HG03442 (cell line): ENCODE data around the gene USP53.
"Not testable (repeated sequence)": the region's sequence is repeated elsewhere in the genome, so short reads cannot be mapped to it uniquely, and the experiment has no call there.

Experiments
- ATAC-seq: cut with Tn5 transposase; IDR thresholded peaks from one replicate; pipeline ENCODE4 v1.9.1; 2021; ENCODE audit warnings: mild to moderate bottlenecking, moderate library complexity; ENCODE audit not compliant: unreplicated experiment

USP53 gene

GRCh38 chr4:119212234-119212963 lies at the start of gene USP53:
Gene USP53, plus strand, starts transcription at chr4:119212713. Its CDS starts 27,047 bp downstream, at chr4:119239760.
- ATAC-seq: peak; percentile 86

- no peak for ATAC-seq
Observed at GRCh38 chr4:119165767-119166166, 46.7 kb upstream of the USP53 start.

- ATAC-seq: no peak
Observed at GRCh38 chr4:119170195-119170594, 42.3 kb upstream of the USP53 start.

- ATAC-seq: no peak
Observed at GRCh38 chr4:119172223-119172622, 40.3 kb upstream of the USP53 start.

- not testable (repeated sequence) for ATAC-seq
Observed at GRCh38 chr4:119173729-119174361, 38.7 kb upstream of the USP53 start.

GRCh38 chr4:119179011-119179410 lies 33.5 kb upstream of the USP53 start:
- no peak for ATAC-seq

GRCh38 chr4:119184128-119184527 lies 28.4 kb upstream of the USP53 start:
- ATAC-seq: no peak

GRCh38 chr4:119189638-119190037 lies 22.9 kb upstream of the USP53 start:
- no peak for ATAC-seq

- ATAC-seq: no peak
Observed at GRCh38 chr4:119190354-119190753, 22.2 kb upstream of the USP53 start.

- ATAC-seq: no peak
Observed at GRCh38 chr4:119191505-119191904, 21.0 kb upstream of the USP53 start.

GRCh38 chr4:119197772-119198212 lies 14.7 kb upstream of the USP53 start:
- no peak for ATAC-seq

- ATAC-seq: no peak
Observed at GRCh38 chr4:119204916-119205315, 7.6 kb upstream of the USP53 start.

GRCh38 chr4:119205690-119206089 lies 6.8 kb upstream of the USP53 start:
- no peak for ATAC-seq

- no peak for ATAC-seq
Observed at GRCh38 chr4:119206178-119206577, 6.3 kb upstream of the USP53 start.

- ATAC-seq: no peak
Observed at GRCh38 chr4:119207051-119207450, 5.5 kb upstream of the USP53 start.

- peak; percentile 26 for ATAC-seq
Observed at GRCh38 chr4:119209077-119209476, 3.4 kb upstream of the USP53 start.

GRCh38 chr4:119209586-119209985 lies 2.9 kb upstream of the USP53 start:
- no peak for ATAC-seq

- ATAC-seq: no peak
Observed at GRCh38 chr4:119210775-119211174, 1.7 kb upstream of the USP53 start.

GRCh38 chr4:119211867-119212233 lies 663 bp upstream of the USP53 start:
- ATAC-seq: peak; percentile 2

- peak; percentile 50 for ATAC-seq
Observed at GRCh38 chr4:119212964-119213606, 572 bp downstream of the USP53 start.

GRCh38 chr4:119218093-119218492 lies 5.6 kb downstream of the USP53 start:
- ATAC-seq: no peak

- no peak for ATAC-seq
Observed at GRCh38 chr4:119221412-119221811, 8.9 kb downstream of the USP53 start.
